ENCODE results near the gene LORICRIN.

- TF ChIP-seq CTCF (IDR thresholded peaks at IDR 0.05; ENCODE audit: low read depth, low read length, missing input control) (no peak), JUND (IDR thresholded peaks at IDR 0.05) (no peak), RXRA (IDR thresholded peaks at IDR 0.05) (no peak), YY1 (IDR thresholded peaks at IDR 0.05) (no peak), MAX (IDR thresholded peaks at IDR 0.05) (no peak), REST (IDR thresholded peaks at IDR 0.05) (no peak), RAD21 (IDR thresholded peaks at IDR 0.05) (no peak), ATF3 (IDR thresholded peaks at IDR 0.05) (no peak), GABPA (IDR thresholded peaks at IDR 0.05 in 1 of 2, conservative IDR thresholded peaks at IDR 0.05 in 1 of 2) (no peak)
Observed at GRCh38 chr1:153262070-153262366, 2.5 kb downstream of the LORICRIN start.
